NCI-H2171 (cell line): ENCODE data around the gene KCNB1.

Source experiments
- DNase-seq: peaks from one replicate; lab custom pipeline; 2025; lab: John Stamatoyannopoulos, UW

The KCNB1 gene

GRCh38 chr20:49469060-49469459 lies 13.4 kb downstream of the KCNB1 start:
- no peak for DNase-seq

GRCh38 chr20:49468412-49468811 lies 14.1 kb downstream of the KCNB1 start:
- no peak for DNase-seq

GRCh38 chr20:49466114-49466912 lies 16.2 kb downstream of the KCNB1 start:
- no peak for DNase-seq

GRCh38 chr20:49464556-49464955 lies 17.9 kb downstream of the KCNB1 start:
- no peak for DNase-seq

- DNase-seq: no peak
Measured at GRCh38 chr20:49462626-49463025, 19.8 kb downstream of the KCNB1 start.

- no peak for DNase-seq
Measured at GRCh38 chr20:49461894-49462620, 20.4 kb downstream of the KCNB1 start.

- DNase-seq: peak; percentile 64
Measured at GRCh38 chr20:49460916-49461315, 21.6 kb downstream of the KCNB1 start.

GRCh38 chr20:49460131-49460530 lies 22.3 kb downstream of the KCNB1 start:
- no peak for DNase-seq

GRCh38 chr20:49459684-49460083 lies 22.8 kb downstream of the KCNB1 start:
- no peak for DNase-seq

- no peak for DNase-seq
Measured at GRCh38 chr20:49457444-49457843, 25.0 kb downstream of the KCNB1 start.

- DNase-seq: no peak
Measured at GRCh38 chr20:49456646-49457045, 25.8 kb downstream of the KCNB1 start.

GRCh38 chr20:49455691-49456090 lies 26.8 kb downstream of the KCNB1 start:
- DNase-seq: no peak

- DNase-seq: no peak
Measured at GRCh38 chr20:49452011-49452482, 30.4 kb downstream of the KCNB1 start.

- DNase-seq: no peak
Measured at GRCh38 chr20:49450281-49450721, 32.2 kb downstream of the KCNB1 start.

- DNase-seq: no peak
Measured at GRCh38 chr20:49448917-49449316, 33.6 kb downstream of the KCNB1 start.

- DNase-seq: no peak
Measured at GRCh38 chr20:49447946-49448809, 34.3 kb downstream of the KCNB1 start.

- DNase-seq: no peak
Measured at GRCh38 chr20:49447364-49447763, 35.1 kb downstream of the KCNB1 start.

- no peak for DNase-seq
Measured at GRCh38 chr20:49446808-49447207, 35.7 kb downstream of the KCNB1 start.

GRCh38 chr20:49446080-49446479 lies 36.4 kb downstream of the KCNB1 start:
- no peak for DNase-seq

GRCh38 chr20:49445176-49445575 lies 37.3 kb downstream of the KCNB1 start:
- no peak for DNase-seq

- DNase-seq: no peak
Measured at GRCh38 chr20:49444553-49444990, 37.9 kb downstream of the KCNB1 start.

- no peak for DNase-seq
Measured at GRCh38 chr20:49437057-49437456, 45.4 kb downstream of the KCNB1 start.
